22Rv1 (cell line): ENCODE results near the gene MFSD8.

ENCODE experiments used
- CTCF ChIP-seq: fragments of 450-650 bp; IDR thresholded peaks from 2 replicates; pipeline ENCODE4 v1.5.1; 2017; ENCODE audit warnings: mild to moderate bottlenecking
- ZFX ChIP-seq: fragments of 450-650 bp; IDR thresholded peaks from 2 replicates; pipeline ENCODE4 v1.6.1; 2017; ENCODE audit warnings: antibody characterized with exemption, borderline replicate concordance

- TF ChIP-seq CTCF, result no peak
- TF ChIP-seq ZFX, result no peak
Measured at GRCh38 chr4:127967141-127967775, 2.3 kb upstream of the MFSD8 start.
